ENCODE data around the gene KCNK1. TPM values are rescaled to one million over a fixed set of nuclear protein-coding genes. Genes with fewer than 3 reads are reported as not detected.

Gene KCNK1
- polyA plus RNA-seq, 1 of the 3 experiments (the other 2 are of a cell fraction), result 10.6 TPM

GRCh38 chr1:233695901-233696300, 82.0 kb downstream of the KCNK1 start (continued):
- TF ChIP-seq, protein P1, sequence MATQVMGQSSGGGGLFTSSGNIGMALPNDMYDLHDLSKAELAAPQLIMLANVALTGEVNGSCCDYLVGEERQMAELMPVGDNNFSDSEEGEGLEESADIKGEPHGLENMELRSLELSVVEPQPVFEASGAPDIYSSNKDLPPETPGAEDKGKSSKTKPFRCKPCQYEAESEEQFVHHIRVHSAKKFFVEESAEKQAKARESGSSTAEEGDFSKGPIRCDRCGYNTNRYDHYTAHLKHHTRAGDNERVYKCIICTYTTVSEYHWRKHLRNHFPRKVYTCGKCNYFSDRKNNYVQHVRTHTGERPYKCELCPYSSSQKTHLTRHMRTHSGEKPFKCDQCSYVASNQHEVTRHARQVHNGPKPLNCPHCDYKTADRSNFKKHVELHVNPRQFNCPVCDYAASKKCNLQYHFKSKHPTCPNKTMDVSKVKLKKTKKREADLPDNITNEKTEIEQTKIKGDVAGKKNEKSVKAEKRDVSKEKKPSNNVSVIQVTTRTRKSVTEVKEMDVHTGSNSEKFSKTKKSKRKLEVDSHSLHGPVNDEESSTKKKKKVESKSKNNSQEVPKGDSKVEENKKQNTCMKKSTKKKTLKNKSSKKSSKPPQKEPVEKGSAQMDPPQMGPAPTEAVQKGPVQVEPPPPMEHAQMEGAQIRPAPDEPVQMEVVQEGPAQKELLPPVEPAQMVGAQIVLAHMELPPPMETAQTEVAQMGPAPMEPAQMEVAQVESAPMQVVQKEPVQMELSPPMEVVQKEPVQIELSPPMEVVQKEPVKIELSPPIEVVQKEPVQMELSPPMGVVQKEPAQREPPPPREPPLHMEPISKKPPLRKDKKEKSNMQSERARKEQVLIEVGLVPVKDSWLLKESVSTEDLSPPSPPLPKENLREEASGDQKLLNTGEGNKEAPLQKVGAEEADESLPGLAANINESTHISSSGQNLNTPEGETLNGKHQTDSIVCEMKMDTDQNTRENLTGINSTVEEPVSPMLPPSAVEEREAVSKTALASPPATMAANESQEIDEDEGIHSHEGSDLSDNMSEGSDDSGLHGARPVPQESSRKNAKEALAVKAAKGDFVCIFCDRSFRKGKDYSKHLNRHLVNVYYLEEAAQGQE (IDR thresholded peaks at IDR 0.05; ENCODE audit: low read depth, low read length), result no peak
- TF ChIP-seq RCOR1 (IDR thresholded peaks at IDR 0.05; ENCODE audit: low read length) (no peak), CHD2 (IDR thresholded peaks at IDR 0.05; ENCODE audit: low read length, partially characterized antibody) (no peak), SMC3 (IDR thresholded peaks at IDR 0.05; ENCODE audit: low read depth, low read length) (no peak), FOXM1 (IDR thresholded peaks at IDR 0.05; ENCODE audit: low read depth) (no peak), MEF2A (IDR thresholded peaks at IDR 0.05; ENCODE audit: borderline replicate concordance, low read depth) (no peak), JUND (IDR thresholded peaks at IDR 0.05) (no peak), FOXJ3 (CRISPR knock-in tag; IDR thresholded peaks at IDR 0.05) (no peak)
- TF ChIP-seq, protein P2, sequence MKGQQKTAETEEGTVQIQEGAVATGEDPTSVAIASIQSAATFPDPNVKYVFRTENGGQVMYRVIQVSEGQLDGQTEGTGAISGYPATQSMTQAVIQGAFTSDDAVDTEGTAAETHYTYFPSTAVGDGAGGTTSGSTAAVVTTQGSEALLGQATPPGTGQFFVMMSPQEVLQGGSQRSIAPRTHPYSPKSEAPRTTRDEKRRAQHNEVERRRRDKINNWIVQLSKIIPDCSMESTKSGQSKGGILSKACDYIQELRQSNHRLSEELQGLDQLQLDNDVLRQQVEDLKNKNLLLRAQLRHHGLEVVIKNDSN (IDR thresholded peaks at IDR 0.05; ENCODE audit: borderline replicate concordance, low read depth), result no peak
- TF ChIP-seq, protein P3, sequence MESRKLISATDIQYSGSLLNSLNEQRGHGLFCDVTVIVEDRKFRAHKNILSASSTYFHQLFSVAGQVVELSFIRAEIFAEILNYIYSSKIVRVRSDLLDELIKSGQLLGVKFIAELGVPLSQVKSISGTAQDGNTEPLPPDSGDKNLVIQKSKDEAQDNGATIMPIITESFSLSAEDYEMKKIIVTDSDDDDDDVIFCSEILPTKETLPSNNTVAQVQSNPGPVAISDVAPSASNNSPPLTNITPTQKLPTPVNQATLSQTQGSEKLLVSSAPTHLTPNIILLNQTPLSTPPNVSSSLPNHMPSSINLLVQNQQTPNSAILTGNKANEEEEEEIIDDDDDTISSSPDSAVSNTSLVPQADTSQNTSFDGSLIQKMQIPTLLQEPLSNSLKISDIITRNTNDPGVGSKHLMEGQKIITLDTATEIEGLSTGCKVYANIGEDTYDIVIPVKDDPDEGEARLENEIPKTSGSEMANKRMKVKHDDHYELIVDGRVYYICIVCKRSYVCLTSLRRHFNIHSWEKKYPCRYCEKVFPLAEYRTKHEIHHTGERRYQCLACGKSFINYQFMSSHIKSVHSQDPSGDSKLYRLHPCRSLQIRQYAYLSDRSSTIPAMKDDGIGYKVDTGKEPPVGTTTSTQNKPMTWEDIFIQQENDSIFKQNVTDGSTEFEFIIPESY (IDR thresholded peaks at IDR 0.05; ENCODE audit: borderline replicate concordance, low read depth), result no peak

GRCh38 chr1:233700338-233700737, 86.4 kb downstream of the KCNK1 start:
- no peak overlapping the region for H3K9ac ChIP-seq
- H3K9me3 ChIP-seq, result no peaks in the 10 kb centered on the region
- H4K20me1 ChIP-seq (ENCODE audit: insufficient read depth), result no peaks in the 10 kb centered on the region
- 80% methylated on average over 2 of the region's 2 CpGs for WGBS (ENCODE audit: low lambda C conversion rate)
- ChIA-PET POLR2A (no interaction called here), CTCF (interaction anchor here (0.7 to 1.6 kb wide), 4 partner anchors 9 to 91 kb away, joined by 3 to 5 read pairs (median 4); no protein-coding TSS in a partner anchor)
- H3K9me2 ChIP-seq, result no peaks in the 10 kb centered on the region
- no peak for DNase-seq
- no peak overlapping the region; a peak in 1 of 4 replicates for H3K27ac ChIP-seq (ENCODE audit: low read depth in 2 of 2, low read length in 1 of 2)
- H3K4me3 ChIP-seq (ENCODE audit: low read depth in 2 of 2, low read length in 1 of 2), result no peak overlapping the region
- H2AFZ ChIP-seq (ENCODE audit: low read depth), result no peak overlapping the region
- H3K4me1 ChIP-seq (ENCODE audit: control insufficient read depth in 1 of 2, insufficient read depth in 2 of 2, low read depth in 1 of 2, low read length in 1 of 2), result peaks cover 5 to 16% of the 10 kb centered on the region in 2 experiments; a peak in 2 of 4 replicates
- H3K36me3 ChIP-seq (replicated peaks in 1 of 2; ENCODE audit: control insufficient read depth in 1 of 2, insufficient read depth in 2 of 2, low read length in 1 of 2), result no peaks in the 10 kb centered on the region
- peaks cover 10% of the 10 kb centered on the region for H3F3A ChIP-seq (replicated peaks; ENCODE audit: insufficient read depth)
- no peaks in the 10 kb centered on the region for H3K27me3 ChIP-seq (ENCODE audit: insufficient read depth)
- no peak overlapping the region for H3K4me2 ChIP-seq
- peak in 1 of 2 experiments; percentile 29; a peak in 1 of 4 replicates for TF ChIP-seq EP300 (IDR thresholded peaks at IDR 0.05; ENCODE audit: borderline replicate concordance in 1 of 2, low read depth in 1 of 2, low read length in 1 of 2)
- TF ChIP-seq, protein P4, sequence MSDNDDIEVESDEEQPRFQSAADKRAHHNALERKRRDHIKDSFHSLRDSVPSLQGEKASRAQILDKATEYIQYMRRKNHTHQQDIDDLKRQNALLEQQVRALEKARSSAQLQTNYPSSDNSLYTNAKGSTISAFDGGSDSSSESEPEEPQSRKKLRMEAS (IDR thresholded peaks at IDR 0.05; ENCODE audit: low read depth), result no peak
- H3K79me2 ChIP-seq (ENCODE audit: insufficient read depth), result no peaks in the 10 kb centered on the region
